22Rv1 (cell line): ENCODE measurements around the gene WDFY2.

Experiments used
- ZFX ChIP-seq: fragments of 450-650 bp; IDR thresholded peaks from 2 replicates; pipeline ENCODE4 v1.6.1; 2017; ENCODE audit warnings: antibody characterized with exemption, borderline replicate concordance
- TF ChIP-seq, protein P1 (sequence below): fragments of 450-650 bp; IDR thresholded peaks from 2 replicates; pipeline ENCODE4 v1.5.1; 2017; ENCODE audit warnings: mild to moderate bottlenecking

DNA sequence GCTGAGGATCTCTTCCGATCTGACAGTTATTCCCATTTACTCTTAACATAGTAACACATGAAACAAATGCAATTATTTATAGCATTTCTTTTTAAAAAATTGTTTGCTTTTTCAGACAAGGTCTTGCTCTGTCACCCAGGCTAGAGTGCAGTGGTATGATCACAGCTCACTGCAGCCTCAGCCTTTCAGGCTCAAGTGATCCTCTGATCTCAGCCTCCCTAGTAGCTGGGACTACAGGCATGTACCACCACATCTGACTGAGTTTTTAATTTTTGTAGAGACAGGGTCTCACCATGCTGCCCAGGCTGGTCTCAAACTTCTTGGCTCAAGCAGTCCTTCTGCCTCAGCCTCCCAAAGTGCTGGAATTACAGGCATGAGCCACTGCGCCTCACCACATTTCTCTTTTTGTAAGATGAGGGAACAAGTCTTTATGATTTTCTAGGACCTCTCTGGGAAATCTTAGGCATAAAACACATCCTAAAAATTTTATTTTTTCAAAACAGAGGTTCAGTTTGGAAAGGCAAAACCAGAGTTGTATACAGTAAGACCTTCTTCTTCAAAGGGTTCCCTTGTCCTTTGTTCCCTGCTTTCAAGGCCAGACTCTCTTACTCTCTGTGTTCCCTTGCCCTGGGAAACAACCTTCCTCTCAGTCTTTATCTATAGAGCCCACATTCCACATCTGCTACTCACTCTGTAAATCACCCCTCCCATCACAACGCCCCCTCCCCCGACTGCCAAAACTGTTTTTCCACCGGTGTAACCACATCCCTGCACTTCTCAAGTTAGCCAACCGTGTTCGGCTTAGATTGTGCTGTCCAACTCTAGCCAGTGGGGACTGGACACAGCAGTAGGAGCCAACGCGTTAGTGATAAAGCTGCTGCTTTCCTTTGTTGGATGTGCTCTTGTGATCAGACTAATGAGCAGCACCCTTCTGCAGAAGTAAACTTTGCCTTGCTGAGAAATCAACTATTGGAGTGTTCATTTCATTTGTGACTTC is 163.5 kb downstream of the WDFY2 start:
- TF ChIP-seq, protein P1, sequence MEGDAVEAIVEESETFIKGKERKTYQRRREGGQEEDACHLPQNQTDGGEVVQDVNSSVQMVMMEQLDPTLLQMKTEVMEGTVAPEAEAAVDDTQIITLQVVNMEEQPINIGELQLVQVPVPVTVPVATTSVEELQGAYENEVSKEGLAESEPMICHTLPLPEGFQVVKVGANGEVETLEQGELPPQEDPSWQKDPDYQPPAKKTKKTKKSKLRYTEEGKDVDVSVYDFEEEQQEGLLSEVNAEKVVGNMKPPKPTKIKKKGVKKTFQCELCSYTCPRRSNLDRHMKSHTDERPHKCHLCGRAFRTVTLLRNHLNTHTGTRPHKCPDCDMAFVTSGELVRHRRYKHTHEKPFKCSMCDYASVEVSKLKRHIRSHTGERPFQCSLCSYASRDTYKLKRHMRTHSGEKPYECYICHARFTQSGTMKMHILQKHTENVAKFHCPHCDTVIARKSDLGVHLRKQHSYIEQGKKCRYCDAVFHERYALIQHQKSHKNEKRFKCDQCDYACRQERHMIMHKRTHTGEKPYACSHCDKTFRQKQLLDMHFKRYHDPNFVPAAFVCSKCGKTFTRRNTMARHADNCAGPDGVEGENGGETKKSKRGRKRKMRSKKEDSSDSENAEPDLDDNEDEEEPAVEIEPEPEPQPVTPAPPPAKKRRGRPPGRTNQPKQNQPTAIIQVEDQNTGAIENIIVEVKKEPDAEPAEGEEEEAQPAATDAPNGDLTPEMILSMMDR: no peak
- TF ChIP-seq ZFX: no peak
